Smooth muscle cell (in vitro differentiated cells): ENCODE data around the gene USP7. TPM values are rescaled to one million over a fixed set of nuclear protein-coding genes. Genes with fewer than 3 reads are reported as not detected.

Experiments used
- DNase-seq: peaks from one replicate; lab custom pipeline; 2025; ENCODE audit not compliant: unreplicated experiment; lab: John Stamatoyannopoulos, UW
- H2AFZ ChIP-seq: fragments of 200-600 bp; sonication (generic); 2 replicates; pipeline ENCODE4 v1.6.0; 2016; ENCODE audit warnings: antibody characterized with exemption, low read depth, mild to moderate bottlenecking
- H3F3A ChIP-seq: fragments of 200-600 bp; sonication (generic); 2 replicates; pipeline ENCODE4 v1.6.0; 2017; ENCODE audit warnings: antibody characterized with exemption, low read depth
- H3K27ac ChIP-seq: fragments of 200-600 bp; sonication (generic); 2 replicates; pipeline ENCODE4 v1.5.1; 2016; ENCODE audit warnings: low read depth, mild to moderate bottlenecking
- H3K27me3 ChIP-seq: fragments of 200-600 bp; sonication (generic); 2 replicates; pipeline ENCODE4 v1.6.1; 2016; ENCODE audit warnings: low read depth, mild to moderate bottlenecking
- H3K36me3 ChIP-seq: fragments of 200-600 bp; sonication (generic); 2 replicates; pipeline ENCODE4 v1.5.1; 2016; ENCODE audit warnings: low read depth
- H3K4me1 ChIP-seq: fragments of 200-600 bp; sonication (generic); 2 replicates; pipeline ENCODE4 v1.5.1; 2016; ENCODE audit warnings: low read depth
- H3K4me2 ChIP-seq: fragments of 200-600 bp; sonication (generic); 2 replicates; pipeline ENCODE4 v1.6.0; 2016; ENCODE audit warnings: mild to moderate bottlenecking
- H3K4me3 ChIP-seq: fragments of 200-600 bp; sonication (generic); 2 replicates; pipeline ENCODE4 v1.5.1; 2016; ENCODE audit warnings: mild to moderate bottlenecking
- H3K79me2 ChIP-seq: fragments of 200-600 bp; sonication (generic); 2 replicates; pipeline ENCODE4 v1.6.0; 2016; ENCODE audit warnings: low read depth, mild to moderate bottlenecking
- H3K9ac ChIP-seq: fragments of 200-600 bp; sonication (generic); 2 replicates; pipeline ENCODE4 v1.6.0; 2016; ENCODE audit warnings: low read depth
- H3K9me3 ChIP-seq: fragments of 200-600 bp; sonication (generic); replicated peaks from 2 replicates; pipeline ENCODE4 v1.5.1; 2016; ENCODE audit warnings: low read depth
- H4K20me1 ChIP-seq: fragments of 200-600 bp; sonication (generic); 2 replicates; pipeline ENCODE4 v1.6.0; 2016; ENCODE audit warnings: low read depth
- WGBS: methylation state at CpG from one replicate; pipeline ENCODE4 v1.1.7; 2016; ENCODE audit warnings: low lambda C conversion rate; 5-methylcytosine and 5-hydroxymethylcytosine counted together
- polyA plus RNA-seq: library from polyadenylated mRNA; unstranded; fragments of >200 nt; fragmentation: Nextera tagmentation; extraction: Ambion mirVana; gene quantifications from 2 replicates; pipeline ENCODE4 v1.2.1, GENCODE V29; 2016
- total RNA-seq: library from RNA; depleted of rRNA; stranded (reverse); fragments of >200 nt; gene quantifications from 2 replicates; pipeline ENCODE4 v1.2.3, GENCODE V29; 2014
- TF ChIP-seq, protein P1 (sequence below): fragments of 200-600 bp; sonication (generic); IDR thresholded peaks from 2 replicates; pipeline ENCODE4 v1.5.1; 2017; ENCODE audit warnings: borderline replicate concordance, mild to moderate bottlenecking, antibody characterized with exemption; ENCODE audit not compliant: insufficient read depth, poor library complexity, severe bottlenecking

Gene USP7
- total and polyA plus RNA-seq, 2 experiments from 2014 or later, result 50.7 to 52.1 TPM

DNA sequence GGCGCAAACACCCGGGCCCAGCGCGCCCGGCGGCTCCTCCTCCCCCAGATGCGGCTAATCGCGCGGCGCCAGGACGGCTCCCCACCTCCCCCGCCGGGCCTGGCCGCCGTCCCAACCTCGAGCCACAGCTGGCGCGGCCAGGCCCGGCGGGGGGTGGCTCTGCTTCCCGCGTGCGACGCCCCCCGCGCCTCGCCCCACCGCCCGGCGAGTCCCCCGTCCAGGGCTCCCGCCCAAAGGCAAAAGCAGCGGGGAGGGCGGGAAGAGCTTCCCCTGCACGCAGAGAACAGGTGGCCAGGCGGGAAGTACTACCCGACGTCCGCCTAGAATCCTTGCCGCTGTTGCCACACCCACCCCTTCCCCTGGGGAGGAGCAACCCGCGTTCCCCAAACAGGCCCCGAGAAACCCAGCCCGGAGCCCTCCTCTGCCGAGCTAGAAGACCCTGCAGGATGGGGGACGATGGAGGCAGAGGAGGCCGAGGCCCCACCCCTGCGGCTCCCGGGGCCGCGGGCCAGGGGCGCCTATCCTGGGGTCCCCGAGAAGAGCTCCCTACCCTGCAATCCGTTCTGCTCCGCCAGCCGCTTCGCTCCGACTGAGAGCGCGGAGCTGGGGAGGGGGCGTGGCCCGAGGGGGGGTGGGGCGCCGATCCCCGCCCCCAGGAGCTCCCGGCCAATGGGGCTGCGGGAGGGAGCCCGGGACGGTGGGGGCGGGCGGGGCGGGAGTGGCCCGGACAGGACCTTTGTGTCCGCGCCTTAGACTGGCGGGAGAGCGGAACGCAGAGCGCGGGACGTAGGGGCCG lies 95.1 kb downstream of the USP7 start, which contains the start of gene CARHSP1:
Gene CARHSP1, minus strand, starts transcription at position 591 of the 796 bp plus-strand sequence. CDS start 9,678 bp downstream, outside the sequence.
- H3K9me3 ChIP-seq, result no peaks in the 10 kb centered on the region
- H3F3A ChIP-seq, result no peaks in the 10 kb centered on the region
- peak within 1 kb of the TSS; percentile 62 for H3K9ac ChIP-seq
- peak within 1 kb of the TSS; percentile 95 for H3K4me2 ChIP-seq
- DNase-seq, result peak; percentile 71
- WGBS, result 1% methylated on average over 26 of the region's 83 CpGs
- peak within 1 kb of the TSS; percentile 96 for H3K4me3 ChIP-seq
- peaks cover 22% of the 10 kb centered on the region for H3K4me1 ChIP-seq
- peaks cover 39% of the 10 kb centered on the region for H4K20me1 ChIP-seq
- peaks cover 38% of the 10 kb centered on the region for H3K79me2 ChIP-seq
- no peak within 1 kb of the TSS for H2AFZ ChIP-seq
- no peaks in the 10 kb centered on the region for H3K27me3 ChIP-seq
- no peaks in the 10 kb centered on the region for H3K36me3 ChIP-seq
- peak within 1 kb of the TSS; percentile 36 for H3K27ac ChIP-seq
- TF ChIP-seq, protein P1, sequence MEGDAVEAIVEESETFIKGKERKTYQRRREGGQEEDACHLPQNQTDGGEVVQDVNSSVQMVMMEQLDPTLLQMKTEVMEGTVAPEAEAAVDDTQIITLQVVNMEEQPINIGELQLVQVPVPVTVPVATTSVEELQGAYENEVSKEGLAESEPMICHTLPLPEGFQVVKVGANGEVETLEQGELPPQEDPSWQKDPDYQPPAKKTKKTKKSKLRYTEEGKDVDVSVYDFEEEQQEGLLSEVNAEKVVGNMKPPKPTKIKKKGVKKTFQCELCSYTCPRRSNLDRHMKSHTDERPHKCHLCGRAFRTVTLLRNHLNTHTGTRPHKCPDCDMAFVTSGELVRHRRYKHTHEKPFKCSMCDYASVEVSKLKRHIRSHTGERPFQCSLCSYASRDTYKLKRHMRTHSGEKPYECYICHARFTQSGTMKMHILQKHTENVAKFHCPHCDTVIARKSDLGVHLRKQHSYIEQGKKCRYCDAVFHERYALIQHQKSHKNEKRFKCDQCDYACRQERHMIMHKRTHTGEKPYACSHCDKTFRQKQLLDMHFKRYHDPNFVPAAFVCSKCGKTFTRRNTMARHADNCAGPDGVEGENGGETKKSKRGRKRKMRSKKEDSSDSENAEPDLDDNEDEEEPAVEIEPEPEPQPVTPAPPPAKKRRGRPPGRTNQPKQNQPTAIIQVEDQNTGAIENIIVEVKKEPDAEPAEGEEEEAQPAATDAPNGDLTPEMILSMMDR, result no peak

DNA sequence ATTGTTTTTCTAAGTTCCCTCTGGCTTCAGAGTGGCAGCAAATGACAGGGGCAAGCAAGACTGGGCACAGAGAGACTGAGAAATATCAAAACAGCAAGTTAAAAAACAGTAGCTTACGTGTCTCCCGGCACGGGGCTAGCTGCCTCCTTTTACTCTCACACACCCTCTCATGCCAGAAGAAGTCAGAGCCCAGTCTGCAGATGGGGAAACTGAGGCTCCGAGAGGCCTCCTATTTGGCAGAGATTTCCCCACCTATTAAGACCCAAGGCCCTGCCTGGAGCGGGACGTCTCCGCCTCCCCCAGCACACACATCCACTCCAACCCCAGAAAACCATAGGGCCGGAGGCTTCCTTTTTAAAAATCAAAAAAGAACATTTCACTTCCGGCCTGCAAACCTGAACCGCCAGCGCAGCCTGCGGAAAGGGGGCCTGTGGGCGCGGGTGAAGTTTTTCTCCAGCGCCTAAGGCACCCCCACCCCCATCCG lies 95.7 kb downstream of the USP7 start:
- peaks cover 22% of the 10 kb centered on the region for H3K4me1 ChIP-seq
- 2% methylated on average over 16 of the region's 16 CpGs for WGBS
- TF ChIP-seq, protein P1, result no peak

DNA sequence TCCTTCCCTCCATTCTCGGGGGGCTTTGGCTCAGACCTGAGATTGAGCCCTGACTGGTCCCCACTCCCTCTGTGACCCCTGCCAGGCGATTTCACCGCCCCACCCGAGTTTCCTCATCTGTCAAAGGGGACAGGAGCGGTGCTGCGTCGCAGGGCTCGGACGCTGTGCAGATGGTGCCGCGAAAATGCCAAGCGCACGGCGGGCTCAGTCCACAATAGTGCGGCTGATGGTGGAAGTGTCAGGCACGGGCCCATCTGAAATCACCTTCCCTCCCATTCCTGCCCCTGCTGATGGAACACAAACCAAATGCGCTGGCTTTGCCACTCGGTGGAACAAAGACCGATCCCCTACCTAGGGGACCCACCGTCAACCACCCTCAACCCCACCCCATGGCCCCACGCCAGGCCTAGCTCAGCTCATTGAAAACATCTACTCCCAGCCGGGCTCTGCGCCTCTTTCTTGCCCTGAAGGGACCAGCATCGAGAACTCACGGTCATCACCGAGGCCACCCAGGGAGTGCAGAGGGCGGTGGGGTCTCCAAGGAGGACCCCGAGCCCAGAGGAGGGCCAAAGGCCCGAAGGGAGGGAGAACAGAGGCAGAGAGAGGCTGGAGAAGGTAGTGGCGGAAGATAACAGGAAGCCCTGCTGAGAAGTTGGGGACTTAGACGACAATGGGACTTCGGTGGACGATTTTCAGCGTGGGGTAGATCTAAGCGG lies 96.3 kb downstream of the USP7 start:
- Histone ChIP-seq H3K9me3 (no peaks in the 10 kb centered on the region), H2AFZ (no peak overlapping the region), H4K20me1 (peaks cover 51% of the 10 kb centered on the region), H3K79me2 (peaks cover 48% of the 10 kb centered on the region), H3K4me3 (peak overlapping the region; percentile 96), H3K4me2 (peak overlapping the region; percentile 95), H3K27ac (peak overlapping the region; percentile 36), H3F3A (peaks cover 3% of the 10 kb centered on the region), H3K36me3 (no peaks in the 10 kb centered on the region), H3K27me3 (no peaks in the 10 kb centered on the region), H3K4me1 (peaks cover 22% of the 10 kb centered on the region), H3K9ac (peak overlapping the region; percentile 62)
- peak; percentile 41 for DNase-seq
- TF ChIP-seq, protein P1, result no peak
- 4% methylated on average over 35 of the region's 35 CpGs for WGBS

More for the DNA sequence above, 95.7 kb downstream of the USP7 start:
- Histone ChIP-seq H3K27ac (peak overlapping the region; percentile 36), H3K36me3 (no peaks in the 10 kb centered on the region), H3K9ac (peak overlapping the region; percentile 62), H3K79me2 (peaks cover 43% of the 10 kb centered on the region), H3K27me3 (no peaks in the 10 kb centered on the region), H4K20me1 (peaks cover 45% of the 10 kb centered on the region), H3F3A (no peaks in the 10 kb centered on the region), H3K4me3 (peak overlapping the region; percentile 96), H3K4me2 (peak overlapping the region; percentile 95), H3K9me3 (no peaks in the 10 kb centered on the region), H2AFZ (no peak overlapping the region)
- no peak for DNase-seq
